CD4-positive, alpha-beta T cell treated with Interleukin-17A for 4 hours (primary cell): ENCODE data around the gene ZFAND2A.
"Not testable (repeated sequence)": the region's sequence is repeated elsewhere in the genome, so short reads cannot be mapped to it uniquely, and the experiment has no call there.

Experiments
- DNase-seq: peaks from one replicate; pipeline ENCODE4 v3.0.0-alpha.2; 2020; ENCODE audit warnings: mixed read lengths

ZFAND2A gene

GRCh38 chr7:1121886-1122831 lies 37.8 kb downstream of the ZFAND2A start:
- DNase-seq: no peak

- DNase-seq: no peak
Measured at GRCh38 chr7:1121476-1121875, 38.5 kb downstream of the ZFAND2A start.

DNA sequence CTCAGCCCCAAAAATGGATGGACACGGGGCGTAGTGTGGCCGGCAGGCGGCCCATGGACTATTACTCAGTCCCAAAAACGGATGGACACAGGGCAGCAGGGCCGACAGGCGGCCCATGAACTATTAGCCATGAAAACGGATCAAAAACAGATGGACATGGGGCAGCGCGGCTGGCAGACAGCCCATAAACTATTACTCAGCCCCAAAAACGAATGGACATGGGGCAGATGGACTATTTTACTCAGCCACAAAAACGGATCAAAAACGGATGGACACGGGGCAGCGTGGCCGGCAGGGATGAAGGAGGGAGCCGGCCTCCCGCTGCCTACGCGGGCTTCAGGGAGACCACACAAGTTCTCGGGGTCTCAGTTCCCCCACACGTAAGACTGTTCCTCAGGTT lies 39.2 kb downstream of the ZFAND2A start:
- DNase-seq: no peak

DNA sequence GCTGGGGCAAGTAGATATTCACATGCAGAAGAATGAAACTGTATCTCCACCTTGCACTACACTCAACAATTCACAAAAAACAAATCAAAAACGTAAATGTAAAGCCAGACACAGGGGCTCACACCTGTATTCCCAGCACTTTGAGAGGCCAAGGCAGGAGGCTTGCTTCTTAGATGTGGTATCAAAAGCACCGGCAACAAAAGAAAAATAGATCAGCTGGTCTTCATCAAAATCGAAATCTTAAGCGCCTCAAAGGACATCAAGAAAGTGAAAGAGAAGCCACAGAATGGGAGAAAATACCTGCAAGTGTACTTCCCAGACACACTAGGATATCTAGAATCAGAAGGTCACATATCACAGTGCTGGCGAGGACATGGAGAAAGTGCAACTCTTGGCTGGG lies 40.8 kb downstream of the ZFAND2A start:
- DNase-seq: no peak

GRCh38 chr7:1117321-1117928 lies 42.6 kb downstream of the ZFAND2A start:
- no peak for DNase-seq

DNA sequence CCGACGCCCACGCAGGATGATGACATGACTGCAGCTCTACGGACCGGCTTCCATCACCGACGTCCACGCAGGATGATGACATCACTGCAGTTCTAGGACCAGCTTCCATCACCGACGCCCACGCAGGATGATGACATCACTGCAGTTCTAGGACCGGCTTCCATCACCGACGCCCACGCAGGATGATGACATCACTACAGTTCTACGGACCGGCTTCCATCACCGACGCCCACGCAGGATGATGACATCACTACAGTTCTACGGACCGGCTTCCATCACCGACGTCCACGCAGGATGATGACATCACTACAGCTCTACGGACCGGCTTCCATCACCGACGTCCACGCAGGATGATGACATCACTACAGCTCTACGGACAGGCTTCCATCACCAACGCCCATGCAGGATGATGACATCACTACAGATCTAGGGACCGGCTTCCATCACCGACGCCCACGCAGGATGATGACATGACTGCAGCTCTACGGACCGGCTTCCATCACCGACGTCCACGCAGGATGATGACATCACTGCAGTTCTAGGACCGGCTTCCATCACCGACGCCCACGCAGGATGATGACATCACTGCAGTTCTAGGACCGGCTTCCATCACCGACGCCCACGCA lies 43.5 kb downstream of the ZFAND2A start:
- not testable (repeated sequence) for DNase-seq

- DNase-seq: not testable (repeated sequence)
Measured at GRCh38 chr7:1115171-1116045, 44.6 kb downstream of the ZFAND2A start.

DNA sequence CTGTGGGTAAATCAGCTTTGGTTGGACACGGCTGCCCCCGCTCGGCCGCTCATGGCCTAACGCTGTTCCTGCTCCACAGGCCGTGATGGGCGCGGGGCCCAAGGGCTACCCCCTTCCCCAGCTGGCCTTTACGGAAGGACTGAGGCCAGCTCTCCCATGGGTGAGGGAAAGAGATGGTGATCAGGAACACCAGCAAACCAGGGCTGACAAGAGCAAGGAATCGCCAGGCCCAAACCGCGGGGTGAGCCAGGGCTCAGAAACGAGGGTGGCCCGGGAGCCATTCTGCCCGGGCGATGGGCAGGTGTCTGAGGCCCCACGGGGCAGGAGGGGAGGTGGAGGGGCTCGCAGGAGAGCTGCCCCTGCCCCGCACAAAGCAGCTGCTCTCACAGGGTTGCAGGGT lies 45.5 kb downstream of the ZFAND2A start:
- DNase-seq: no peak

DNA sequence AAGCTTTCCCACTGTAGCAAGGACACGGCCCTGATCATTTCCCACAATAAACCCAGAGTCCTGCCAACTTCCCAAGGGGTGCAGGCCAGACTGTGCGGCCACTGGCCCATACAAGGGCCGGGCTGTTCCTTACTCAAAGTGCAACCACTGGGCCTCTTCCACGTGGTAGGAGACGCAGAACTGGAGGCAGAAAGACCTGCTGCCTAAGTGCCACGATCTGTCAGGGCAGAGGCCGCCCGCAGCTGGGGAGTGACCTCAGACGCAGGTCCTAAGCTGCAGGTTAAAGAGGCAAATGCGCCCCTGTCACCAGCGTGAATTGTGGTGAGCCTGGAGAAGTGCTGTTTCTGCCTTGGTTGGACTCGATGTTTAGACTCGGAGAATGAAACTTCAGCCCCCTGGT lies 45.9 kb downstream of the ZFAND2A start:
- DNase-seq: no peak

DNA sequence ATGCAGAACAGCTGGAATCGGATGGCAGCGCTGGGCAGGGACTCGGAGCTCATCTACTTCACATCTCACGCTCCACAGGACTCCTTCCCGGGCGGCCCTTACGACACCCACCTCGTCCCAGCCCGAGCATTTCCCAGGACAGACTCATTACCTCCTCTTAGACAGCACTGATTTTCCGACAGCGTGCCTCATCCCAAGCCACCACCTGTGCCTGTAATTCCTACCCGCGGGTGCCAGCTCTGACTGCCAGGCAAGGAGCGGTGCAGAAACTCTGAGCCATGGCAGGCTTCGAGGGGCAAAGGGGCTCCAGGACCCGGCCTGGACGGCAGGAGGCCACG lies 46.5 kb downstream of the ZFAND2A start:
- DNase-seq: no peak

GRCh38 chr7:1112625-1113547 lies 47.1 kb downstream of the ZFAND2A start:
- no peak for DNase-seq

GRCh38 chr7:1112109-1112508 lies 47.9 kb downstream of the ZFAND2A start:
- DNase-seq: no peak

GRCh38 chr7:1111156-1111555 lies 48.8 kb downstream of the ZFAND2A start:
- no peak for DNase-seq

DNA sequence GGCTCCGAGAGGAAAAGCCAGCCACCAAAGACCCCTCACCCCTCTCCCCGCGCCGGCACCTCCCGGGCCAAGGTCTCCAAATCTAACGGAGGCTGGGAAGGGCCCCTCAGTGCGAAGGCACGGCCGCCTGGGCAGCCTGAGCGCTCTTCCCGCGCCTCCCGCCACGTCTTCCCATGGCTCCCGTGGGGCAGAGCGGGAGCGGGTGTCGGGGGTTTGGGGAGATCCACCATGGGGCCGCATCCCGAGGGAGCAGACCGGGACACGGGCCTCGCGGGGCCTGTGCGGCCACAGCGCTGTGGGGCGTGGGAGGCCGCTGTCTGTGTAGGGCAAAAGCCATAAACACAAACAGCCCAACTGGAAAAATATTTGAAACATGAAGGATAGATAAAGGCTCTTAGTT lies 49.6 kb downstream of the ZFAND2A start:
- DNase-seq: no peak

GRCh38 chr7:1109581-1110310 lies 50.2 kb downstream of the ZFAND2A start:
- DNase-seq: no peak

- no peak for DNase-seq
Measured at GRCh38 chr7:1108264-1108920, 51.6 kb downstream of the ZFAND2A start.

DNA sequence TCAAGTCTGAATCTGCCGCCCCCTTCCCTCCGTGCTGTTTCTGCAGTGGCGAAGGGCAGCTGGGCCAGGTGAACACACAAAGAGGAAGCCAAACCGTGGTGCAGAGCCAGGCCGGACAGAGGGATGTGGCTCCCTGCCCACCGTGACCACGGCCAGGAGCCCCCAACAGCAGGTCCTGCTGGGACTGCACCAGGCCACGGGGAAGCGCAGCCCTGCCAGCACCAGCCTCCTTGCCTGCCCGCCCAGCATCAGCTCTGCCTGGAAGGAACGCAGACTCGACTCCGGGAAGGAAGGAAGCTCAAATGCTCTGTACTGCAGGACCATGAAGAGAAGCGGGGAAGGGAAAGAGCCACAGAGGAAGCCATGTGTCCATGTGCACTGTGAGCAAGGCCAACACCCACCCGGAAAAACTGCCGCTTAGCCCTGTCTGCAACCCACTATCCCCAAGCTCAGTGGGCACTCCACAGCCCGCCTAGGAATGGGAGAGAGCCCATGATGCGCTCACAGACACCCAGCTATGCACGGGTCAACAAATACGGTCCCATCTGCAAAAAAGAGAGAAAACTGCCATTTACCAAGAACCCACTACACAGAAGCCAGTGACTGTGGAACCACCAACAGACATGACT lies 53.1 kb downstream of the ZFAND2A start:
- no peak for DNase-seq

- DNase-seq: no peak
Measured at GRCh38 chr7:1106063-1106792, 53.8 kb downstream of the ZFAND2A start.

GRCh38 chr7:1105189-1105588 lies 54.8 kb downstream of the ZFAND2A start:
- no peak for DNase-seq
